Natural killer cell (primary cell): ENCODE results near the gene ZNF24. TPM values are rescaled to one million over a fixed set of nuclear protein-coding genes. Genes with fewer than 3 reads are reported as not detected.

Source experiments
- ATAC-seq, 3 donors: fragments of 150-1000 bp in 2 of 3; fragments of 200-7000 bp in 1 of 3; cut with Tn5 transposase; 1 replicate in 1 of 3; 2 replicates in 2 of 3; pipeline ENCODE4 v1.10.0; 2021; ENCODE audit warnings: mild to moderate bottlenecking in 2 of 3, moderate library complexity in 2 of 3
- DNase-seq, 2 donors: peaks; one replicate each; pipeline versions ENCODE4 v3.0.0 to v3.0.0-alpha.2; 2013 to 2021; ENCODE audit warnings: mixed read lengths in 1 of 2
- H3K27ac ChIP-seq: one replicate; pipeline ENCODE4 v1.5.1; 2013; ENCODE audit warnings: mild to moderate bottlenecking, low read length
- H3K27me3 ChIP-seq: one replicate; pipeline ENCODE4 v1.6.1; 2013; ENCODE audit warnings: low read length; ENCODE audit not compliant: control insufficient read depth, insufficient read depth
- H3K36me3 ChIP-seq: one replicate; pipeline ENCODE4 v1.6.1; 2013; ENCODE audit warnings: low read length; ENCODE audit not compliant: control insufficient read depth, insufficient read depth
- H3K4me1 ChIP-seq: one replicate; pipeline ENCODE4 v1.6.1; 2013; ENCODE audit warnings: low read length; ENCODE audit not compliant: control insufficient read depth, insufficient read depth
- H3K4me3 ChIP-seq: one replicate; pipeline ENCODE4 v1.5.1; 2013; ENCODE audit warnings: low read length
- H3K9me3 ChIP-seq: one replicate; pipeline ENCODE4 v1.6.1; 2013; ENCODE audit warnings: low read length; ENCODE audit not compliant: control insufficient read depth, insufficient read depth
- H3K27ac Mint-ChIP-seq, 2 donors: one replicate each; pipeline ENCODE4 v1.8.0; 2022; ENCODE audit warnings: mild to moderate bottlenecking in 2 of 2, mixed read lengths in 2 of 2, moderate library complexity in 1 of 2
- H3K27me3 Mint-ChIP-seq, 2 donors: one replicate each; pipeline ENCODE4 v1.8.0; 2022; ENCODE audit warnings: low read depth in 2 of 2, mixed read lengths in 2 of 2
- H3K36me3 Mint-ChIP-seq: one replicate; pipeline ENCODE4 v1.8.0; 2022; ENCODE audit warnings: mixed read lengths
- H3K4me1 Mint-ChIP-seq, 2 donors: one replicate each; pipeline ENCODE4 v1.8.0; 2022; ENCODE audit warnings: mixed read lengths in 2 of 2
- H3K4me3 Mint-ChIP-seq: one replicate; pipeline ENCODE4 v1.8.0; 2022; ENCODE audit warnings: mild to moderate bottlenecking, moderate library complexity, mixed read lengths
- H3K9me3 Mint-ChIP-seq, 2 donors: one replicate each; pipeline ENCODE4 v1.8.0; 2022; ENCODE audit warnings: mixed read lengths in 2 of 2
- CTCF ChIP-seq: fragments of 200-600 bp; IDR thresholded peaks from one replicate; pipeline ENCODE4 v1.8.0; 2022; ENCODE audit warnings: antibody characterized with exemption
- WGBS: methylation state at CpG from one replicate; pipeline ENCODE4 v1.1.7; 2013; ENCODE audit warnings: missing lambda C conversion rate; ENCODE audit not compliant: insufficient coverage; 5-methylcytosine and 5-hydroxymethylcytosine counted together
- intact Hi-C: fragments of 100-400 bp; cut with micrococcal nuclease; formaldehyde crosslinking; loops from one replicate; pipeline ENCODE4 v1.14.2; 2022
- total RNA-seq, 4 donors: library from RNA; stranded (reverse); fragments of 120-200 nt in 1 of 4; gene quantifications; one replicate each; pipeline versions ENCODE4 v1.2.3 to v1.2.4, GENCODE V29; 2013 to 2022

ZNF24 gene
- total RNA-seq, 3 donors from 2014 or later (not counting 1 experiment from before 2014, with no cell fraction given): 50.4 to 63.9 (median 58.2) TPM

GRCh38 chr18:35362531-35362930 is 18.3 kb upstream of the ZNF24 start:
- DNase-seq (no peak), ATAC-seq (no peak)
- Mint-ChIP-seq H3K36me3 (no peaks in the 10 kb centered on the region), H3K27me3 (peaks cover 0 to 17% of the 10 kb centered on the region in 2 donors), H3K9me3 (no peaks in the 10 kb centered on the region), H3K27ac (no peak overlapping the region), H3K4me3 (no peak overlapping the region), H3K4me1 (no peaks in the 10 kb centered on the region)
- TF ChIP-seq CTCF: no peak
- no peak overlapping the region for H3K4me3 ChIP-seq
- intact Hi-C loops: no loop called here
- H3K9me3 ChIP-seq: no peaks in the 10 kb centered on the region
- H3K36me3 ChIP-seq: no peaks in the 10 kb centered on the region
- no peaks in the 10 kb centered on the region for H3K4me1 ChIP-seq
- H3K27ac ChIP-seq: no peak overlapping the region
- H3K27me3 ChIP-seq: no peaks in the 10 kb centered on the region

GRCh38 chr18:35361570-35362321 is 17.5 kb upstream of the ZNF24 start:
- TF ChIP-seq CTCF: no peak
- 53% methylated on average over 2 of the region's 2 CpGs for WGBS
- Mint-ChIP-seq H3K27ac (no peak overlapping the region), H3K9me3 (no peaks in the 10 kb centered on the region), H3K4me1 (no peaks in the 10 kb centered on the region), H3K36me3 (no peaks in the 10 kb centered on the region), H3K27me3 (peaks cover 0 to 17% of the 10 kb centered on the region in 2 donors), H3K4me3 (no peak overlapping the region)
- Histone ChIP-seq H3K27me3 (no peaks in the 10 kb centered on the region), H3K36me3 (no peaks in the 10 kb centered on the region), H3K4me1 (no peaks in the 10 kb centered on the region), H3K27ac (no peak overlapping the region), H3K9me3 (no peaks in the 10 kb centered on the region), H3K4me3 (no peak overlapping the region)
- intact Hi-C loops: no loop called here
- ATAC-seq (no peak), DNase-seq (no peak)

GRCh38 chr18:35355140-35355618 is 11.0 kb upstream of the ZNF24 start:
- Mint-ChIP-seq H3K36me3 (peaks cover 7% of the 10 kb centered on the region), H3K4me1 (no peaks in the 10 kb centered on the region), H3K27me3 (peaks cover 0 to 6% of the 10 kb centered on the region in 2 donors), H3K27ac (no peak overlapping the region), H3K9me3 (peaks cover 4 to 5% of the 10 kb centered on the region in 2 donors), H3K4me3 (no peak overlapping the region)
- peak; percentile 49 to 83 for DNase-seq
- Histone ChIP-seq H3K9me3 (peaks cover 10% of the 10 kb centered on the region), H3K36me3 (no peaks in the 10 kb centered on the region), H3K4me1 (peaks cover 4% of the 10 kb centered on the region), H3K27me3 (no peaks in the 10 kb centered on the region), H3K4me3 (no peak overlapping the region), H3K27ac (no peak overlapping the region)
- intact Hi-C loops: loop anchor here (1.0 kb wide), 2 partner anchors 124 to 349 kb away; no protein-coding TSS in a partner anchor
- peak; percentile 88 to 100 (median 99) for ATAC-seq
- TF ChIP-seq CTCF: peak; percentile 66
- 30% methylated on average over 4 of the region's 4 CpGs for WGBS

GRCh38 chr18:35352778-35353177 is 8.6 kb upstream of the ZNF24 start:
- peaks cover 4 to 5% of the 10 kb centered on the region in 2 donors for H3K9me3 Mint-ChIP-seq
- Histone ChIP-seq H3K9me3 (peaks cover 10% of the 10 kb centered on the region), H3K27ac (no peak overlapping the region), H3K4me1 (peaks cover 4% of the 10 kb centered on the region), H3K36me3 (no peaks in the 10 kb centered on the region), H3K4me3 (no peak overlapping the region), H3K27me3 (no peaks in the 10 kb centered on the region)
- intact Hi-C loops: no loop called here
- H3K36me3 Mint-ChIP-seq: peaks cover 7% of the 10 kb centered on the region
- no peak for TF ChIP-seq CTCF
- H3K4me3 Mint-ChIP-seq: no peak overlapping the region
- no peaks in the 10 kb centered on the region for H3K4me1 Mint-ChIP-seq
- H3K27me3 Mint-ChIP-seq: no peaks in the 10 kb centered on the region
- no peak for ATAC-seq
- DNase-seq: no peak
- H3K27ac Mint-ChIP-seq: no peak overlapping the region
